GM18517 (cell line): ENCODE data around the gene DAP3.
"Not testable (repeated sequence)": the region's sequence is repeated elsewhere in the genome, so short reads cannot be mapped to it uniquely, and the experiment has no call there.

Experiments used
- ATAC-seq: cut with Tn5 transposase; IDR thresholded peaks from one replicate; pipeline ENCODE4 v1.9.1; 2021; ENCODE audit warnings: mild to moderate bottlenecking, moderate library complexity; ENCODE audit not compliant: unreplicated experiment

DAP3 gene

GRCh38 chr1:155689081-155689607 lies at the start of gene DAP3:
Gene DAP3, plus strand, starts transcription at chr1:155689091. Its CDS starts 20,689 bp downstream, at chr1:155709780.
- not testable (repeated sequence) for ATAC-seq

DNA sequence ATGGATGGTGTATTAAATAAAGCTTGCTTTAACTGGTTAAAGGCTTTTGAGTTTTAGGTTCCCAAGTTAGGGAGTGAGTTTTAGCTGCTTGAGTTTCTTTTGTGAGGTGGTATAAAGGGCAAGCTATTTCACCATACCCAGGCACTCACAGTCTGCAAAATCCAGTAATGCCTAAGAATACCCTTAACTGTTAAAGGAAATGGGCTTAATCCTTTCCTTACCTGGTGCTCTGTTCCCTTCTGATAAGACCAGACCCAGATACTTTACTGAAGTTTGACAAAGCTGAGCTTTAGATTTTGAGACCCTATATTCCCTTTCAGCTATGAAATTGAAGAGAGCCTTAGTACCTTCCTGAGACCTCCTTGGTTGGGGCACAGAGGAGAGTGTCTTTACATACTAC lies 48.5 kb upstream of the DAP3 start:
- ATAC-seq: no peak

DNA sequence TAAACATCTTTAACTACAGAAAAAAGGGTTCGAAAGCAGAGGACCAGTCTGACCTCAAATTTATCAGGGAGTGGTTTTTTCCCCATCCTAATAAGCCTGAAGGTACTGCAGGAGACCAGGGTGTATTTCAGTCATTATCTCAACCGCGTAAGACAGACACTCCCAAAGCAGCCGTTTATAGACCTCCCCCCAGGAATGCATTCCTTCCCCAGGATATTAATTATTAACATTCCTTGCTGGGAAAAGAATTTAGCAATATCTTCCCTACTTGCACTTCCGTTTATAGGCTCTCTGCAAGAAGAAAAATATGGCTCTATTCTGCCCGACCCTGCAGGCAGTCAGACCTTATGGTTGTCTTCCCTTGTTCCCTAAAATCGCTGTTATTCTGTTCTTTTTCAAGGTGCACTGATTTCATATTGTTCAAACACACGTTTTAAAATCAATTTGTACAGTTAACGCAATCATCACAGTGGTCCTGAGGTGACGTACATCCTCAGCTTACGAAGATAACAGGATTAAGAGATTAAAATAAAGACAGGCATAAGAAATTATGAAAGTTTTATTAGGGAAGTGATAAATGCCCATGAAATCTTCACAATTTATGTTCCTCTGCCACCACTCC lies 46.2 kb upstream of the DAP3 start:
- not testable (repeated sequence) for ATAC-seq

- ATAC-seq: no peak
Measured at GRCh38 chr1:155643230-155643629, 45.7 kb upstream of the DAP3 start.

DNA sequence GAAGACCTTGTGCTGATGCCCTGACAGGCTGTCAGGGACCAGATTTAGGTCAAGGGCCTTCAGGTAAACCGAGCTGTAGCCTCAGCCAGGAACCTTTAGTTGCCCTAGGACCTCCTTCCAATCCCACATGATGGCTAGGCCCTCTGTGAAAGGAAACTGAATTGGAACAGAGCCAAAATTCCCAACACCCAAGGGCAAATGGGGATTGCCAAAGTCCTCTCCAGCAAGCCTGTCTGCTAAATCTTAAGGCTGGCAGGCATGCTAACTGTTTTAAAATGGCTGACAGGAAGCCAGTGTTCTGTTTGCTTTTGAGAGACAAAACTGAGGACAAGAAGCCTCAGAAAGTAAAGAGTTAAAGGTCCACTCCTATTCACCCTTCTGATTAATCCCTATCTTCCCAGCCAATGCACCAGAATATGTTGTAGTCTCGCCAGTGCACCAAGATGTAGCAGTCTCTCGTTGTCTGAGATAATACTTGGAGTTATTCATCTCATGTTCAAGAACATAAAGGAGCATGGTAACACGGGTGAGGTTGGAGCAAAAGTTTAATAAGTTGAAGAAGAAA lies 43.8 kb upstream of the DAP3 start:
- ATAC-seq: no peak

- ATAC-seq: no peak
Measured at GRCh38 chr1:155645648-155646047, 43.2 kb upstream of the DAP3 start.

DNA sequence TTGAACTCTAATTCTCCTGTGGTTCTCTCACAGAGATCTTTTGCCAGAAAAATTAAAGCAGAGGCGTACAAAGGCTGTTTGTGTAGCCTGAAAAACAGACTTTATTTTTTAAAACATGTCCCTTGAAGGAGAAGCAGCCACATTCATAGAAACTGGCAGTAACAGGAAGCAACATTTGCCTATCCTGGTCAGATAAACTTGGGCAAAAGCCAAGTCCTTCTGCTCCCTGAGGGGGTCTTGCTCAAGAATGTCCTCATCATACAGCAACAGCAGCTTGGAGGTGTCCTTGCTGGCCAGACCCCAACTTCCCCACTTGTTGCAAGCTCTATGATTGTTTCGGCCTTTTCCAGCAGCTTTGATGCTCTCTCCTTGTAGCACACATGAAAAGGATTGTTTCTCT lies 42.6 kb upstream of the DAP3 start:
- ATAC-seq: no peak

- no peak for ATAC-seq
Measured at GRCh38 chr1:155648207-155649147, 40.4 kb upstream of the DAP3 start.

DNA sequence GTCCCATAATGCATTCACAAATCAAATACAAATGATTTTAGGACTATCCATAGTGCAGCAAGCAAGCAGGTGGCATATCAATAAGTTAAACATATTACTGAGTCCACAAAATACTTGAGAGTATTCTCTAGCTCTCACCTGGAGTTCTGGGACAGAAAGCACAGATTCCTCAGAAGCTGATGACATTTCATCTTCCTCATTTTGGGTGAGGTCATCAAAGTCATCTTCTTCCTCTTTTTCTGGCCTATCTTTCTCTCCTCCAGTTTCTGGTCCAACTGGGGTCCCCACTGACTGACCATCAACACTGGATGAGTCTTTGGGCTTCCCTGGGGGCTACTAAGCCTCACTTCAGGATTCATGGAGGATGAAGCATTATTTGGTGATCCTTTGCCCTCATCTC lies 39.2 kb upstream of the DAP3 start:
- no peak for ATAC-seq

- no peak for ATAC-seq
Measured at GRCh38 chr1:155650231-155650757, 38.6 kb upstream of the DAP3 start.

DNA sequence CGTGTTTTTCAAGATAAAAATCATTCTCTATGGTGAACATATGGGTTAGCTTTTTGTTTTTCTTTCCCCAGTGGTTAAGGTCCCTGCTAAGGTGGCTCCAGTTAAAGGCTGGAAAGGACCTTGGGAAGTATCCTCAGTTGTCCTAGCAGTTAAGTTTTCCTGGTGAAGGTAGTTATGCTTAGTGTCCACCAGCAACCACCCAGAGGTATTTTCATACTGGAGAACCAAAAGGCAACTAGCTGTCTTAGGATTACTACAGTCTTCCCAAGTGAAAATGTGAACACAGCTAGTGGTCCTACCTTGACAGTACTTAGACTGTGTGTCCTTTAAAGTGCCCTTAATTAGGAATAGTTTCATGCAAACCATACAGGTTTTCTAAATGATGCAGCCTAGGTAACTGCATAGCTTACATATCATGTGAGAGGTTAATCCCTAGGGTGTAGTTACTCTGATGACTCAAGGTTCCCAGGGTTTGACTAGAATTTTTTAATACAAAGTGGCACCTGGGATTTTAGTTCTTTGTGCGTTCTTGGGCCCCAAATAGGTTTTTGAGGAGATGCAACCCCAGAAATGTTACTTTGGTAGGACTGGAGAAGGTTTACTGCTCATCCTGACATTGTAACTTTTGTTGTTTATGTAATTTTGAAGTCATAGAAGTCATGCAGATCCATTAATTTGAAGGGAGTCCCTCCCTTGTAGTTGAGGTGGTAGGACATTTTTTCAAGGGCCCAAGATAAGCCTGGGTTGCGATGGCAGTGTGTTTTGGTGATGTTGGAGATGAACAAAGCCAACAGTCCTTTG lies 36.8 kb upstream of the DAP3 start:
- no peak for ATAC-seq

DNA sequence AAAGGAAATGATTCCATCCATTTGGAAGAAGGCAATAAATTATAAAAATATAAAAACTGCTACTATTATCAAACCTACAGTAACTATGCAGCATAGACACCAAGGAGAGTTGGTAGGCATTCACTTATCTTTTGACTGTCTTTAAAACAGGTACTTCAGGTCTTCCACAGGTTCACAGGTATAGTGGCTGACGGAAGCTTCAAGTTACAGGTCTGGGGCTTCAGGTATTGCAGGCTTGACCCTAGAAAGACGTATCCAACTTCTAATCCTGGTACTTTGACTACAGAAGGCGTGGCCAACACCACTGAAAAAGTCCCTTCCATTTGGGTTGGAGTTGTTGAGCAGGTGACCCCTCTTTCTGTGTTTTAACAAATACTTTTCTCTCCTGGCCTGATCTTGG lies 35.9 kb upstream of the DAP3 start:
- no peak for ATAC-seq

GRCh38 chr1:155657463-155657862 lies 31.4 kb upstream of the DAP3 start:
- ATAC-seq: no peak

- ATAC-seq: not testable (repeated sequence)
Measured at GRCh38 chr1:155661239-155661638, 27.7 kb upstream of the DAP3 start.

DNA sequence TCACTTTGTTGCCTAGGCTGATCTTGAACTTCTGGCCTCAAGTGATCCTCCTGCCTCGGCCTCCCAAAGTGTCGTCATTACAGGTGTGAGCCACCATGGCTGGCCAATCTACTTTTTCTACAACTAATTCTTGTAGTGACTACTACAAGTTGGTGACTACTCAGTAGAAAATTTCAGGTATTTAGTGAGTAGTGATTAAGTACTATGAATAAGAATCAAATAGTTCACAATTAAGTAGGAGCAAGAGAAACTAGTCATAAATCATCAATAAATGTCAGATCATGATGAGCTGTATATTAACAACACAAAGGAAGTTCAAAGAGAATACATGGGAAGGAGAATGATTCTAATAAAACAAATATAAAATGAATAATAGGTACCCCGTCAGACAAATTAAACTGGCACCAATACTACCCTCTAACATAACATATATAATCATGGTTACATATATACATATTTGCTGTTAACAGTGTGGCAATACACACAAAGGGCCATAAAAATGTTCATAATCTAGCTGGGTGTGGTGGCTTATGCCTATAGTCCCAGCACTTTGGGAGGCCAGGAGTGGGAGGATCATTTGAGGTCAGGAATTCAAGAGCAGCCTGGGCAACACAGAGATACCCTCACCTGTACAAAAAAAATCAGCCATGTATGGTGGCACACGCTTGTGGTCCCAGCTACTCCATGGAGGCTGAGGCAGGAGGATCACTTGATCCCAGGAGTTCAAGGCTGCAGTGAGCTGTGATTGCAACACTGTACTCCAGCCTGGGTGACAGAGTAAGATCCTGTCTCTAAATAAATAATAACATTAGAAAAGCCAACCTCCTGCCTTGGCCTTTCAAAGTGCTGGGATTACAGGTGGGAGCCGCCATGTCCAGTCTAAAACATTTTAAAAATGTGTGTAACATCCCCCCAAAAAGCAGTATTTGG lies 19.4 kb upstream of the DAP3 start:
- no peak for ATAC-seq

- ATAC-seq: no peak
Measured at GRCh38 chr1:155671750-155672149, 17.1 kb upstream of the DAP3 start.

DNA sequence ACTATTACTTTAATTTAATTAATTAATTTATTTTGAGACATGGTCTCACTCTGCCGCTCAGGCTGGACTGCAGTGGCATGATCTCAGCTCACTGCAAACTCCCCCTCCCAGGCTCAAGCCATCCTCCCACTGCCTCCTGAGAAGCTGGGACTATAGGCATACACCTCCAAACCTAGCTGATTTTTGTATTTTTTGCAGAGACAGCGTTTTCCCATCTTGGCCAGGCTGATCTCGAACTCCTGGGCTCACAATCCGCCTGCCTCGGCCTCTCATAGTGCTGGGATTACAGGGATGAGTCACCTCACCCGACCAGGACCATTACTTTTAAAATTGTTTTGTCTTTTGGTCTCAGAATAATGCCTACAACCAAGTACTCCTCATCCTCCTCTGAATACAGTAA lies 15.9 kb upstream of the DAP3 start:
- ATAC-seq: no peak

DNA sequence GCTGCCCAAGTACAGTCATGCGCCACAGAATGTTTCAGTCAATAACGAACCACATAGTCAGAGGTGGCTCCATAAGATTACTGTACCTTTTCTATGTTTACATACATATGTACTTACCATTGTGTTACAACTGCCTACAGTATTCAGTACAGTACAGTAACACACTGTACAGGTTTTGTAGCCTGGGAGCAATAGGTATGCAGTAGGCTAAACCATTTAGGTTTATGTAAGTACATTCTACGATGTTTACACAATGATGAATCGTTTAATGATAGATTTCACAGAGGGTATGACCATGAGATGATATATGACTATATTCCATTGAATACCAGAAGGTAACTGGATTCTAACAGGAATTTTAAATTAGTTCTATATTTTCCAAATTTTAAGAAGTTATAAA lies 10.9 kb upstream of the DAP3 start:
- no peak for ATAC-seq

- not testable (repeated sequence) for ATAC-seq
Measured at GRCh38 chr1:155678992-155679391, 9.9 kb upstream of the DAP3 start.

GRCh38 chr1:155680531-155680930 lies 8.4 kb upstream of the DAP3 start:
- no peak for ATAC-seq
